HG03066 (cell line): Measurements from ENCODE around the gene SLC26A2.
"Not testable (repeated sequence)": the region's sequence is repeated elsewhere in the genome, so short reads cannot be mapped to it uniquely, and the experiment has no call there.

Experiments
- ATAC-seq: cut with Tn5 transposase; IDR thresholded peaks from one replicate; pipeline ENCODE4 v1.9.1; 2021; ENCODE audit warnings: low read depth; ENCODE audit not compliant: unreplicated experiment

SLC26A2 gene

DNA sequence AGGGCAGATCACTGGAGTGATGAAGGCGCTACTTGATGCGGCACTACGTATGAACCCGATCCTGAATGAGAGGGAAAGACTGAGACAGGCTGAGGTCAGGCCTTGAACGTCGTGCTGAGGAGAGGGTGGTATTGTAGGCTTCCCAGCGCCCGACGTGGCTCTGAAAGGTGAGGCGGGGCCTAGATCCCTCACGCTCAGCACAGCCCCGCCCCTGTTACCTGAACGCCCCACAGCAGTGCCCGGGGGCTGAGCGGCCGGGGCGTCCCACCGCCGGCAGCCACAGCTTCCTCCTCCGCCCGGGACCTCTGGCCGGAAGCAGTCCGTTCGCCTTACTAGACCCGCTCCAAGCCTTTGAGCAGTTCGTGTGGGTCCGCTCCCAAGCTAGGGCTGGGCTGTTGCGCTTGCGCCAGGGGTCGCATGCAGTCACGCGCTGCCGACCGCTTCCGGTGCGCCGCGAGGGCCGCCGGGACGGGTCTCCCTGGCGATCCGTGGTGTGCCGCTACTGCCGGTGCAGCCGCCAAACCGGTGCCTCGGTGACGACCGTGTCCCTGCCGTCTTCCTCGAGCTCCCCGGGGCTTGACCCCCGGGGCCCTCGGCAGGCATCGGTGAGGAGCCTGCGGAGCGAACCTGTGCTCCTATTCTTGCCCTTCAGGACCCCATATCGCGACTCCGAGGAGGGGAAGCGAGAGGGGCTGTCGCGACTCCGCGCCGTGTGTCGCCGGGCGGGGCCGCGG, 39.9 kb downstream of the SLC26A2 start, which contains the start of the genes HMGXB3 and TIGD6:
Gene HMGXB3, plus strand, starts transcription at position 484 of the 734 bp plus-strand sequence. CDS start 4,114 bp downstream, outside the sequence.
Gene TIGD6, minus strand, starts transcription at position 399 of the 734 bp plus-strand sequence. CDS start 4,306 bp downstream, outside the sequence.
- peak; percentile 83 for ATAC-seq

DNA sequence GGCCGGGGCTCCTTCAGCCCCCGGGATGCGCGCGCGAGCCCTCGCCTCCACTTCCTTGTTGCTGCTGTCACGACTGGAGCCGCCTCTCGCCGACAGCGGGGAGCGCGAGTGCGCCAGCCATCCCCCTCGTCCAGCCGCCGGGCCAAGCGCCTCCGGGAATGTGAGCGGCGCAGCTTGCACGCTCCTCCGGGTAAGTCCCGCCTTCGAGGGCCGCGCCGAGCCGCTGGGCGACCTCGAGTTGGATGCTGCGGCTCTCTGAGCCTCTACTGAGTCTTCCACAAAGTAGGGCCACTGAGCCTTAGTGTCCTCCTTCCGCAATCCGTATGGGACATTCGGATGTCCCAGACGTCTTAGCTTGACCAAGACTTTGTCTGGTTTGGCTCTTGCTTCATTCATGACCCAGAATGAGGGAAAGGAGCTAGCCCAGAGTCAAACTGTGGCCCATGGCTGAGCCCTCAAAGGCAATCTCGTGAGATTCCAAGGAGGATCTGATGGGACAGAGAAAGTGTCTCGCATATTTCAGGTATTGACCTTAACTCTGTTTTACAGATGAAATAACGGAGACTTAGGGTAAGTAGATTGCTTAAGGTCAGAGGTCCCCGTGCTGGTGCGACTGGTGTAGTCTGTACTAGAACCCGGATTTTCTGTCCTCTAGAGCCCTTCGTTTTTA, 40.6 kb downstream of the SLC26A2 start:
- peak; percentile 23 for ATAC-seq

DNA sequence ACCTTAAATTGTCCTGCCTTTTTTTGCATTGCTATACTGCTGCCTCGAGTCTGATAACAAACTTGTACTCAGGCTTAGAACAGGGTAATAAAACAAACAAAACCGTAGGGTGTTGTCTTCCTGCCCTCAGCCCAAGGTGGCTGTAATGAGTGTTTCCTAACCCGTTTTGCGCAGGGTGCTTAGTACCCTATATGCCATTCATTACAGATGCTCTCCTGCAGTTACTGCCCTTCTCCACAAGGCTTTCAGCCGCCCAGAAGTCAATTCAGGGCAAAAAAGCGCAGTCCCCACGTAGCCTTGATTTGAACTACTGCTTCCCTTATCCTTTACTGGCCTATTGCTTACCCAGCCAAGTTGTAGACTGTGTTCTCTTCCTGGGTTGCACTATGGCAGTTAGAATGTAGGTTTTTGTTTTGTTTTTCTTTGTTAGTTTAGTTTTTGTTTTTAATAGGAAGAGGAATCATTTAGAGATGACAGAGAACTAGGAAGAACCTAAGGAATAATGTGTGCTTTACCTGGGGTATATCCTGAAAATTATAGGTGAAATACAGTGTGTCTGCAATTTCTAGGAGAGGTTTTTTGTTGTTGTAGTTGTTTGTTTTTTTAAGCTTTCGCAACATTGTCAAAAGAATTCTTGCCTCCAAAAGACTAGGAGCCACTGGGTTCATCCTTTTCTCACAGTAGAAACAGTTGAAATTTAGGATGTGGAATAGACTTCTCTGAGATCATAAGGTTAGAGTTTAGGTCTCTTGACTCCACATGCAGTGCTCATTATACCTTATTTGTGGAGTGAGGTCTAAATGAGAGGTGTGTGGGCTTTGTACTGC, 41.3 kb downstream of the SLC26A2 start:
- ATAC-seq: peak; percentile 46

DNA sequence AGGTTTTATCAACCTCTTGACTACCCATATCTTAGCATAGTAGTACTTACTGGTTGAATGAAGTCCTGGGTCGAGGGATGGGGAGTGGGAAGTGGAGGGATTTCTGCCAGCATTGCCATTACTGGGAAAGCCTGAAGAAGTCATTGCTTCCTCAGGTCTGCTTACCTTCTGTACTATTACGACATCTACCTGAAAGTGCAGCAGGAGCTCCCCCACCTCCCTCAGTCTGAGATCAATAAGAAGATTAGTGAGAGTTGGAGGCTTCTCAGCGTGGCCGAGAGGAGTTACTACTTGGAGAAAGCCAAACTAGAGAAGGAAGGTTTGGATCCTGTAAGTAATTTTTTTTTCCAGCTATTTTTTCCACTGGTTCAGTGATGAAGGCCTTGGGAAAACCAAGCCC, 45.8 kb downstream of the SLC26A2 start:
- no peak for ATAC-seq

DNA sequence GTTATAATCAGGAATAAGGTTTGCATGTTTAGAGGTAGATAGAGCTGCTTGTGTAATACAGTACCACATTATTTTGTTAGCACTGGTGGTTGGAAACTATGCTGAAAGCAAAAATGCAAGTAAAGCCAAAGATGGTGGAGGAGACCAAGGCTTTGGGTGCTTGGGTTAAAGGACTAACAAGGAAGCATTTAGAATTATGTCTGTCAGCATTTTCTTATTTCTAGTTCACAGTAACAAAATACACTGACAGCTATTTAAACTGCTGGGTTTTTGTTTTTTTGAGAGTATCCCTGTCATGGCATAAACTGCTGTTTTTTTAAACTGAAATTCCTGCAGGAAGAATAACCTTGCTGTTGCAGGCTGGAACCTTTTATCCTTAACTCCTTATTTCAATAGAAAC, 46.5 kb downstream of the SLC26A2 start:
- no peak for ATAC-seq

DNA sequence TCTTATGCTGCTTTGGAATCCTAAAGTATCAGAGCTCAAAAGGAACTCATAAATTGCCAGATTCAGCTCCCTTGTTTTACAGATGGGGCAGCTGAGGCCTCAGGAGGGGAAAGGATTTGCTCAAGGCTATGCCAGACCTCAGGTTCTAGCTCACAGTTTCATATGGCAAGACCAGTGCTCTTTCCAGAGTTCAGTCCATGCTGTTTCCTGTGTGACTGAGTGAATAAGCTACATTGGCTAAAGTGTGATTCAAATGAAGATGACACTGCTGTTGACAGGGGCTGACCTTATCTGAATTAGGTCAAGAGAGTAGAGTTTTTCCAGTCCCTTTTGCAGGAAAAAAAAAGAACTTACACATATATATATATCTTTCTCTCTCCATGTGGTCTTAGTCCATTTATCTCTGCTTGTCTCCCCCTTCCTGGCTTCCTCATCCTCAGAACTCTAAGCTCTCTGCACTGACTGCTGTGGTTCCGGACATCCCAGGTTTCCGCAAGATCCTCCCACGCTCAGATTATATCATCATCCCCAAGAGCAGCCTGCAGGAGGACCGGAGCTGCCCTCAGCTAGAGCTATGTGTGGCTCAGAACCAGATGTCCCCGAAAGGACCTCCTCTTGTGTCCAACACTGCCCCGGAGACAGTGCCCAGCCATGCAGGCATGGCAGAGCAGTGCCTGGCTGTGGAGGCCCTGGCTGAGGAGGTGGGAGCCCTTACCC, 49.3 kb downstream of the SLC26A2 start:
- no peak for ATAC-seq

DNA sequence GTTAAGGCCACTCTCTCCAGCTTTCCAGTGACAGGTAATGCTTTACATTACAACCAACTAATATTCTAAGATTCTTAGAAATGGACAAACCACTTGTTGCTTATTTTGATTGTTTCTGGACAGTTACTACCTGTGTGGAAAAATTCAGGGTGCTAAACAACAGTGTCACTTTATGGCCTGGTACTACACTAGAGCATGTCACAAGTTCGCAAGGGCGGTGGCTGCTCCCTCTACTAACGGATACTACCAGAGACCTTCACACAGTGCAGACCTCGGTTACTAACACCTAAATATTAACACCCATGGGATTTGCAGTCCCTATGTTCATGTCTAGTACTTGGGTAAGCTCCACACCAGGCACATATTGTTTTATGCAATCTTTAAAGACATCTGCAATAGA, 53.4 kb downstream of the SLC26A2 start:
- no peak for ATAC-seq

DNA sequence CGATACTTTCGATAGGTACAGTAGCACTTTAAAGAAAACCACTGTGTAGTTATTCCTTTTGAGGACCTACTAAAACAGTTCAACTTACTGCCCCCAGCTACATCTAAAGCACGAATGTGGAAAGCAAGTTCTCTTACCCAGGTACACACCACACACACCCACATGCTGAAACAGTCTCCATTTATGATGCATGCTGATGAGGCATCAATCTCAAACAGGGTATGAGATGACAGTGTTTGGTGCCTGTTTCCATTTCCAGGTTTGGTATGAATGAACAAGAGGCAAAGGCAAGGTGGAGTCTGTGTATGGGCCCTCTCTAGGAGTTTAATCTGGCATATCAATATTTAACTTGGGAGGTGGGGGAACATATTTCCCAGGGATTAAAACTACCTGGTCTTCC, 53.9 kb downstream of the SLC26A2 start:
- no peak for ATAC-seq

DNA sequence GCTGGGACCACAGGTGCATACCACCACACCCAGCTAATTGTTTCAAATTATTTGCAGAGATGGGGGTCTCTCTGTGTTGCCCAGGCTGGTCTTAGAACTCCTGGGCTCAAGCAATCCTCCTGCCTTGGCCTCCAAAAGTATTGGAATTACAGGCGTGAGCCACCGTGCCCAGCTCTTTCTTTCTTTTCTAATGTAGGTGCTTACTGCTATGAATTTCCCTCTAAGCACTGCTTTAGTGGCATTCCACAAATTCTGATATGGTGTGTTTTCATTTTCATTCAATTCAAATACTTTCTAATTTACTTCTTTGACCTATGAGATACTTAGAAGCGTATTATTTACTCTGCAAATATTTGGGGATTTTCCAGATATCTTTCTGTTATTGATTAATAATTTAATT, 54.9 kb downstream of the SLC26A2 start:
- no peak for ATAC-seq

DNA sequence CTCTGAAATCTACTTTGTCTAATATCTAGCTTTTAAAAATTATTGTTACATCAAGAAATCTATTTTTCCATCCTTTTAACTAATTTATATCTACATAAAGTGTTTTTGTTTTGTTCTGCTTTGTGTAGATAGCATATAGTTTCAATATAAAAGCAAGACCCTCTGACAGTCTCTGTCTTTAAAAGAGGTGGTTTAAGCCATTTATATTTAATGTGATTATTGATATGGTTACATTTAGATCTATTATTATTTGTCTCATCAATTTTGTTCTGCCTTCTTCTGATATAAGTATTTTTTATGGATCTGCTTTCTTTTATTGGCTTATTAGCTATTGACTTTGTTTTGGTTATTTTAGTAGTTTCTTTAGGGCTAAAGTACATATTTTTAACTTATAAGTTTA, 56.0 kb downstream of the SLC26A2 start:
- ATAC-seq: no peak

DNA sequence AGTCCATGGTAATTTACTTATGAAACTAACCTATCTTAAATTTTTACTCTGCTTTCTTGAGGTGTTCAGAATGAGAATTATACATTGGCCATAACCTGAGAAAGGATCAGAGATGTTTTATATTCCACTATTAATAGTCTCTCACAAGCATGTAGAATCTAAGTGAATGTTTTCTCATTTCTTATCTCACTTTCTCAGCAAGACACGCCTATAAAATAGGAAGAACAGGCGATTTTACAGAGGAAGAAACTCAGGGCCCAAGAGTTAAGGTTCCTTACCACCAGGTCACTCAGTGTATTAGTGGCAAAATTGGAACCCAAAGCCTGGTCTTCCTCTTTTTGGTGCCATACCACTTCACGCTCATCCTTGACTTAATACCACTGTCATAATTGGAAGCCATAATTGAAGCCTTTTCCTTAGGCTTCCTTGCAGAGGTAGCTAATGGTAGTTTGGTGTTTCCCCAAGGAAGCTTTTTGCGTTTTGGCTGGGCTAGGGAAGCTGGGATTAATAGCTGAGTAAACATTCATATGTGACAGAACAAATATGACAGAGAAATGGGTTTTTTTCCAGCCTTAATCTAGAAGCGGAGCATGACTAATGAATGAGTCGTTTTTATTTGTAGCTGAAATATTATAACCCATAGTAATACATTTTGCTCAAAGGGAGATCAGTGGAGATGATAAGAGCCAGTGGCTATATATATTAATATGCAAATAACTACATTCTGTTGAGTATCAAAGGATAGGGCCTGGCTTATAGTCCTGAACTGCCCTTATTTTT, 56.9 kb downstream of the SLC26A2 start:
- ATAC-seq: no peak

DNA sequence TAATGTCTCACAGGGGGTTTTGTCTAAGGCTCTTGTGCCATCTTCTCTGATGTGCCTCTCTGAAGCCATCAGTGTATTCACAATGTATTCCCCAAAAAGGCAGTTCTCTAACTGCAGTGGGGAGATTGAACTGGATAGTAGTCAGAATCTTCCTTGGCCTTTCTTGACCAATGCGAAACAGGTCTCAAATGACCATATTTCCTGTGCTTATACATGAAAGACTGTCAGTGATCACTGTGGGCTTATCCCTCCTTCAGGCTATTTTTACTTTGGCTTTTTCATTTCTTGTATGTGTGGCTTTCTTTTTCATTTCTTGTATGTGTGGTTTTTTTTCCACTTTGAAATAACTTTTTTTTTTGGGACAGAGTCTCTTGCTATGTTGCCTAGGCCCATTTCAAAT, 59.7 kb downstream of the SLC26A2 start:
- no peak for ATAC-seq

DNA sequence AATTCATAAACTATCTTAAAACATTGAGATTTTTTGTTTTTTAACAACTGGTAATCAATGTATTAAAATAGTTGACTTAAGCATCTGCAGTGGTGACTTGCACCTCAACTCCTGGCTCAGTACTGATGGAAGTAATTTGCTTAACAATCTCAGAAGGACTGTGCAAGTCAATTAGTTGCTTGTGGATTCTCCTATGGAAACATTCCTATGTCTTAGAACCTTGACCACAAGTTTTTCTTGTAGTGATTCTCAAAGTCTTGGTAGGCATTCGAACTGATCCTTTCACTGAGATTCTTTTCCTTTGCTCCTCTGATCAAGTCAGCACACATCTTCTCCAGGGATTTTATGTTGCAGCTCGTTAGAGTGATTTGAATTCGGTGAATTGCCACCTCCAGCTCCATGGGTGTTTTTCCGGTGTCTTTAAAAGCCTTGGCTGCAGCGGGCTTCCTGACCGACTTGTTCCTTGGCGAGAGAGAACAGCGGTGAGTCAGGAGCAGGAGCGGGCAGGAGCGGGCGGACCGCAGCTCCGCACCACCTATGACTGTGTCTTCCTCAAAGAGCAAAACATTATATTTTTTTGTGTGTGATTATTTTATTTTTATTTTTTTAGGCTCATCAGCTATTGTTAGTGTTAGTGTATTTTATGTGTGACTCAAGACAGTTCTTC, 61.1 kb downstream of the SLC26A2 start:
- ATAC-seq: no peak

DNA sequence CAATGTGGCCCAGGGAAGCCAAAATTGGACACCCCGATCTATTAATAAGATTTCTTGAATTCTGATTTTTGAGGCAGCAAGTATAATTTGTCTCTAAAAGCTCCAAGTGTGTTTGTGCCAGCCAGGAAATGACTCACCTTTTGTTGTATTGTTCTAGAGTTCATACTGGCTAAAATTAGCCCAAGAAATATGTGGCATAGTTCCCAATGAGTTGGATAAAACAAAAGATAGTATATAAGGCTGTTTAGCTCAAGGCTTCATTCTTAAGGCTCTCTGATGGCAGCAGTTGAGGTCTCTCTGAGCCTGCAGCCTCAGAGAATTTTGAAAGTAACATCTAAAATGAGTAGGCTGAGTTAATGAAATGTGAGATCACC, 61.6 kb downstream of the SLC26A2 start:
- no peak for ATAC-seq

DNA sequence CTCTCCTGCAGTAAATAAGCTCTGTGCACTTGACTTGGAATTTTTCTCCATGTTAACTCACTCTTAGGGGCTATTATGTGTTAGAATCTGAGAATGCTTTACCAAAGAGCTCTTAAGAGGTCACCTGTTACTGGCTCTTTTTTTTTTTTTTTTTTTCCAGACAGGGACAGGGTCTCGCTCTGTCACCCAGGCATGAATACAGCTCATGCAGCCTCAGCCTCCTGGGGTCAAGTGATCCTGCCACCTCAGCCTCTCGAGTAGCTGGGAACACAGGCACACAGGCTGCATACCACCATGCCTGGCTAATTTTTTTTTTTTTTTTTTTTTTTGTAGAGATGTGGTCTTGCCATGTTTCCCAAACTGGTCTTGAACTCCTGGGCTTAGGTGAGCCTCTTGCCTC, 62.1 kb downstream of the SLC26A2 start:
- no peak for ATAC-seq

DNA sequence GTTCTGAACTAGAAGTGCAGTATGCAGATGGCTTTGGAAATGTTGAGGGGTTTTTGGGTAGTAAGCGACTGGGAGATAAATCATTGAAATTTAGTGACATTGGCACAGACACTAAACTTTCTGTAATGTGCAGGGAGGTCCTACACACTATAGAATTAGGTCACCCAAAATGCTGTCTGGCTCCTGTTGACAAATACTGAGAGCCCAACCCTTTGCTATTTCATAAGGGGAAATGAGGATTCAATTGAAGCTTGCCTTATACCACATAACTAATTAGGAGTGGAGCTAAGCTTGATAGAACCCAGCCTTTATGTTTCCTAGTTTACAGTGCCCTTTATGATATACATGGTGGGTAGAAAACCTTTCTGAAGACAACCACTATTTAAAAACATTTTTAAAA, 62.6 kb downstream of the SLC26A2 start:
- no peak for ATAC-seq

DNA sequence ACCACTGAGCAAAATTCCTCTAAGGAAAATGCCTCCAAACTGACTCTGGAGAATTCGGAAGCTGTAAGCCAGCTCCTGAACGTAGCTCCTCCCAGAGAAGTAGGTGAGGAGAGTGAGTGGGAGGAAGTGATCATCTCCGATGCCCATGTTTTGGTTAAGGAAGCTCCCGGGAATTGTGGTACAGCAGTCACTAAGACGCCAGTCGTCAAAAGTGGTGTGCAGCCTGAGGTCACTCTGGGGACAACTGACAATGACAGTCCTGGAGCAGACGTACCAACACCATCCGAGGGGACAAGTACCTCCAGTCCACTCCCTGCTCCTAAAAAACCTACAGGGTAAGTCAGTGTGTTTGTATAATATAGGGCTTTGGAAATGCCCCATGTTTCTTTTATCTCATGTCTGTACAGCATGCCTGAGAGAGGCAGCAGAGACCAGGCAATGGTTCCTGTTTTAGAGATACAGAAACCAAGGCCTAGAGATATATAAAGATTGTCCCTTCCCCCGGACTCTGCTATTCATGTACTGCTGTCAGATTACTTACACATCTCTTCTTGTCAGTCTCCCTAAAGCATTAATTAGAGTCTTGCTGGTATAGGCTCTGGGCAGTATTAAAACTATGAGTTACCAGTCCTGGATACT, 63.9 kb downstream of the SLC26A2 start:
- no peak for ATAC-seq

DNA sequence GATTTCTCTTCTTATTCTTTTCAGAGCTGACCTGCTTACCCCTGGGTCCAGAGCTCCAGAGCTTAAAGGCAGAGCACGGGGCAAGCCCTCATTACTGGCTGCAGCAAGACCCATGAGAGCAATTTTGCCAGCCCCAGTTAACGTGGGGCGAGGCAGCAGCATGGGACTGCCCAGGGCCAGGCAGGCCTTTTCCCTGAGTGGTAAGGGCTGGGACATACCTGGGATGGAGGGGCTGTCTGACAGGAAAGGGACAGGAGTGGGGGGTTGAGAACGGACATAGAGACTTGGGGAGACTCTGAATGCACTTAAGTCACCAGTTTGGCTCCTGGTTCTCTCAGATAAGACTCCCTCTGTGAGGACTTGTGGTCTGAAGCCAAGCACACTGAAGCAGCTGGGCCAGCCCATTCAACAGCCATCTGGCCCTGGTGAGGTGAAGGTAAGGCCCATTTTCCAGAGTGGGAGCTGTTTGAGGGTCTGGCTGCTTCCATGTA, 66.2 kb downstream of the SLC26A2 start:
- ATAC-seq: no peak

DNA sequence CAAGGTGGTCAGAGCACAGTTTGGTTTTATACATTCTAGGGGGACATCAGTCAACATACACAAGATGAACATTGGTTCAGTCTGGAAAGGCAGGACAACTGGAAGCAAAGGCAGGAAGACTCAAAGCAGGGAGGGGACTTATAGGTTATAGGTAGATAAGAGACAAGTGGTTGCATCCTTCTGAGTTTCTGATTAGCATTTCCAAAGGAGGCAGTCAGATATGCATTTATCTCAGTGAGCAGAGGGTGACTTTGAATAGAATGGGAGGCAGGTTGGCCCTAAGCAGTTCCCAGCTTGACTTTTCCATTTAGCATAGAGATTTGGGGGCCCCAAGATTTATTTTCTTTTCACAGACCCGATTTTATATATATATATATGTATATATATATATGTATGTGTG, 67.5 kb downstream of the SLC26A2 start:
- not testable (repeated sequence) for ATAC-seq
